Activated CD4-positive, alpha-beta T cell treated with anti-CD3 and anti-CD28 coated beads, Interleukin-10, Interleukin-2, amounts not matched to agents 100 ng/mL and 50 ng/mL, durations not matched to agents 16 hours and 8 hours (primary cell): ENCODE results near the gene FOXO4.

Source experiments
- DNase-seq: peaks from one replicate; pipeline ENCODE4 v3.0.0-alpha.2; 2020

The FOXO4 gene

GRCh38 chrX:71147496-71148277, 52.0 kb downstream of the FOXO4 start:
- DNase-seq, result no peak

- no peak for DNase-seq
Observed at GRCh38 chrX:71148278-71148663, 52.6 kb downstream of the FOXO4 start.

- DNase-seq, result no peak
Observed at GRCh38 chrX:71151366-71151765, 55.7 kb downstream of the FOXO4 start.
